Measurements from ENCODE around the gene KRTAP5-3.
"Not testable (repeated sequence)": the region's sequence is repeated elsewhere in the genome, so short reads cannot be mapped to it uniquely, and the experiment has no call there.

Gene KRTAP5-3

GRCh38 chr11:1607901-1608300 is 362 bp downstream of the KRTAP5-3 start:
- CTCF ChIA-PET = interaction anchor here (2.0 kb wide), 1 partner anchor 61 kb away, joined by 5 read pairs; no protein-coding TSS in a partner anchor
- TF ChIP-seq GLIS1 (tag by site-specific recombination; IDR thresholded peaks at IDR 0.05) = peak; percentile 53
- H3K9me3 ChIP-seq (ENCODE audit: control insufficient read depth, insufficient read depth, low read depth, low read length); POLR2A ChIA-PET; H3K4me3 ChIP-seq (ENCODE audit: low read depth, low read length); H3K36me3 ChIP-seq (ENCODE audit: control insufficient read depth in 2 of 2, insufficient read depth in 1 of 2, low read length in 2 of 2); H3K4me1 ChIP-seq (ENCODE audit: control insufficient read depth, insufficient read depth, low read length); H3K27ac ChIP-seq (ENCODE audit: extremely low read depth, low read depth, low read length): not testable (repeated sequence)

GRCh38 chr11:1607156-1607845 is 962 bp downstream of the KRTAP5-3 start:
- H3K9me3 ChIP-seq (ENCODE audit: control insufficient read depth, insufficient read depth, low read depth, low read length); POLR2A ChIA-PET; H3K27ac ChIP-seq (ENCODE audit: extremely low read depth, low read depth, low read length); H3K4me3 ChIP-seq (ENCODE audit: low read depth, low read length); H3K4me1 ChIP-seq (ENCODE audit: control insufficient read depth, insufficient read depth, low read length); H3K36me3 ChIP-seq (ENCODE audit: control insufficient read depth in 2 of 2, insufficient read depth in 1 of 2, low read length in 2 of 2): not testable (repeated sequence)
- CTCF ChIA-PET = interaction anchor here (2.0 kb wide), 1 partner anchor 61 kb away, joined by 5 read pairs; no protein-coding TSS in a partner anchor

GRCh38 chr11:1605923-1606322 is 2.3 kb downstream of the KRTAP5-3 start:
- H3K9me3 ChIP-seq (ENCODE audit: control insufficient read depth, insufficient read depth, low read depth, low read length); H3K36me3 ChIP-seq (ENCODE audit: control insufficient read depth in 2 of 2, insufficient read depth in 1 of 2, low read length in 2 of 2); POLR2A ChIA-PET; H3K27ac ChIP-seq (ENCODE audit: extremely low read depth, low read depth, low read length); H3K4me1 ChIP-seq (ENCODE audit: control insufficient read depth, insufficient read depth, low read length); H3K4me3 ChIP-seq (ENCODE audit: low read depth, low read length): not testable (repeated sequence)
- CTCF ChIA-PET = interaction anchor here (0.6 to 1.5 kb wide), 4 partner anchors 8 to 16 kb away, joined by 3 to 7 read pairs (median 4); no protein-coding TSS in a partner anchor

GRCh38 chr11:1604711-1605110 is 3.6 kb downstream of the KRTAP5-3 start:
- Histone ChIP-seq H3K27ac (ENCODE audit: extremely low read depth, low read depth, low read length) (no peak overlapping the region), H3K9me3 (ENCODE audit: control insufficient read depth, insufficient read depth, low read depth, low read length) (no peaks in the 10 kb centered on the region), H3K4me3 (ENCODE audit: low read depth, low read length) (no peak overlapping the region), H3K4me1 (ENCODE audit: control insufficient read depth, insufficient read depth, low read length) (no peaks in the 10 kb centered on the region), H3K36me3 (ENCODE audit: control insufficient read depth in 2 of 2, insufficient read depth in 1 of 2, low read length in 2 of 2) (no peaks in the 10 kb centered on the region)
- ChIA-PET POLR2A (no interaction called here), CTCF (interaction anchor here (0.7 to 1.5 kb wide), 3 partner anchors 9 to 547 kb away, joined by 3 to 7 read pairs (median 4); no protein-coding TSS in a partner anchor)
- no peak for TF ChIP-seq ZNF324 (tag by site-specific recombination; IDR thresholded peaks at IDR 0.05)
- TF ChIP-seq ZBTB11 (tag by site-specific recombination; conservative IDR thresholded peaks at IDR 0.05; ENCODE audit: low read depth) = no peak
- no peak for TF ChIP-seq ZNF623 (tag by site-specific recombination; IDR thresholded peaks at IDR 0.05)
- TF ChIP-seq ZNF596 (tag by site-specific recombination; IDR thresholded peaks at IDR 0.05) = no peak
- TF ChIP-seq KLF17 (tag by site-specific recombination; IDR thresholded peaks at IDR 0.05) = no peak
- TF ChIP-seq ZNF585B (tag by site-specific recombination; IDR thresholded peaks at IDR 0.05) = no peak

GRCh38 chr11:1604181-1604580 is 4.1 kb downstream of the KRTAP5-3 start:
- no peak overlapping the region for H3K27ac ChIP-seq (ENCODE audit: extremely low read depth, low read depth, low read length)
- no peaks in the 10 kb centered on the region for H3K9me3 ChIP-seq (ENCODE audit: control insufficient read depth, insufficient read depth, low read depth, low read length)
- TF ChIP-seq KLF8 (tag by site-specific recombination; IDR thresholded peaks at IDR 0.05) = no peak
- TF ChIP-seq ZNF501 (tag by site-specific recombination; IDR thresholded peaks at IDR 0.05) = no peak
- TF ChIP-seq ZNF292 (tag by site-specific recombination; IDR thresholded peaks at IDR 0.05; ENCODE audit: borderline replicate concordance, low read depth) = no peak
- TF ChIP-seq ZNF302 (tag by site-specific recombination; IDR thresholded peaks at IDR 0.05; ENCODE audit: low read depth) = no peak
- no peaks in the 10 kb centered on the region for H3K36me3 ChIP-seq (ENCODE audit: control insufficient read depth in 2 of 2, insufficient read depth in 1 of 2, low read length in 2 of 2)
- no peak overlapping the region for H3K4me3 ChIP-seq (ENCODE audit: low read depth, low read length)
- ChIA-PET POLR2A (no interaction called here), CTCF (no interaction called here)
- no peaks in the 10 kb centered on the region for H3K4me1 ChIP-seq (ENCODE audit: control insufficient read depth, insufficient read depth, low read length)

All from HEK293 (cell line).